Fibroblast of the aortic adventitia (primary cell): Measurements from ENCODE around the gene KIAA0930. TPM values are rescaled to one million over a fixed set of nuclear protein-coding genes. Genes with fewer than 3 reads are reported as not detected.

Source experiments
- DNase-seq: peaks from one replicate; pipeline ENCODE4 v3.0.0-alpha.2; 2010; ENCODE audit warnings: low read depth
- H3K4me3 ChIP-seq: 2 replicates; pipeline ENCODE4 v1.5.1; 2011; ENCODE audit warnings: low read depth, mild to moderate bottlenecking, control low read depth, low read length, moderate library complexity
- CTCF ChIP-seq: IDR thresholded peaks from 2 replicates; pipeline ENCODE4 v1.5.1; 2011; ENCODE audit warnings: mild to moderate bottlenecking, low read length, control low read depth, inconsistent platforms; ENCODE audit not compliant: insufficient read depth
- total RNA-seq: library from RNA; depleted of rRNA; stranded (reverse); fragments of >200 nt; gene quantifications from 2 replicates; pipeline ENCODE4 v1.2.3, GENCODE V29; 2012; ENCODE audit warnings: low replicate concordance

KIAA0930 gene
- total RNA-seq, 1 donor = 36.4 TPM

- DNase-seq = no peak
- no peak for TF ChIP-seq CTCF
- no peak overlapping the region for H3K4me3 ChIP-seq
Observed at GRCh38 chr22:45206233-45206632, 34.5 kb downstream of the KIAA0930 start.

DNA sequence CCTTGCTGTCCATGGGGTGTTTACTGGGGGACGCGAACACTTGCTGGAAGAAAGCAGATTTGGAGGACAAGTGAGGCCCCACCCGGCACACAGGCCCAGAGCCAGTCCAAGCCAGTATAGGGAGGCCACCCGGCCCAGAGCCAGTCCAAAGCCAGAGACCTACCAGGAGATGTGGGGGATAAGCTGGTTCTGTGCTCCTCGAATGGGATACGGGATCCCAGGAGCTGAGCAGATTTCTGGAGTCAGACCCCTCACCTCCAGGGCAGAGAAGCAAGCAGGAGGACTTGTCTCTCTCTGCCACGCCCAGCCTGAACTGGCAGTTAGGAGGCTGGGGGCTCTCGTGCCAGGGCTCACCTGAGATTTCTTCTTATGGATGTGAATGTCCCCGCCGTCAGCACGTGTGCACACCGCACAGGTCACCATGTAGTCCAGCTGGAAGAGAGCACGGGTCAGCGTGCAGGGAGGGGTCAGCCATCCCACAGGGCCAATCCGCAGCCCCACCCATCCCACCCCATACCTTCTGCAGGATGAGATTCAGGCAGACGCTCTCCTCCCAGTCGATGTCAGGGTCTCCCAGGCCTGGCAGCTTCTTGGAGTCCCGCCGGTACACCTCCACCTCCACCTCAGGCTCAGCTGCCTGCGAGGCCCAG is 35.3 kb downstream of the KIAA0930 start:
- DNase-seq = no peak
- no peak overlapping the region for H3K4me3 ChIP-seq
- no peak for TF ChIP-seq CTCF

GRCh38 chr22:45204819-45205218 is 35.9 kb downstream of the KIAA0930 start:
- H3K4me3 ChIP-seq = no peak overlapping the region
- no peak for DNase-seq
- TF ChIP-seq CTCF = no peak

DNA sequence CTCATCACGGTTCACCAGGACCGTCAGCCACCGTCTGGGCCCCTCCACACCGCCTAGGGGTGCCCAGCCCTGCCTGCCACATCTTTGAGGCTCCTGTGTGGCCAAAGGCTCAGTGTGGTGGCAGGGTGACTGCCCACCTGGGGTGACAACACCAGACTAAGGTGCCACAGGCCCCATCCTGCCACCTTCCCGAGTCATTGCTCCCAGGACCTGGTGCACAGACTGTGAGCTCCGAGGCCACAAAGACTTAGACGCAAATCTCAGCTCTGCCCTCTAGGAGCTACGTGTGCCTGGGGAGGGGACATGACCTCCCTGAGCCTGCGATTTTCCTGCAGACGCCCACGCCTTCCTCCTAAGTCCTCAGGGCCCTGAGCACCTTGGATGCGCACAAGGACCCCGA is 36.5 kb downstream of the KIAA0930 start:
- TF ChIP-seq CTCF = no peak
- H3K4me3 ChIP-seq = no peak overlapping the region
- DNase-seq = no peak

- no peak overlapping the region for H3K4me3 ChIP-seq
- DNase-seq = no peak
- no peak for TF ChIP-seq CTCF
Observed at GRCh38 chr22:45203150-45203951, 37.3 kb downstream of the KIAA0930 start.

- H3K4me3 ChIP-seq = no peak overlapping the region
- no peak for DNase-seq
Observed at GRCh38 chr22:45202333-45203149, 38.2 kb downstream of the KIAA0930 start.

More at GRCh38 chr22:45202333-45203149, 38.2 kb downstream of the KIAA0930 start:
- TF ChIP-seq CTCF = no peak
